BJ (cell line): ENCODE measurements around the gene MGP. TPM values are rescaled to one million over a fixed set of nuclear protein-coding genes. Genes with fewer than 3 reads are reported as not detected.

Experiments used
- CTCF ChIA-PET: fragments of 350-600 bp; formaldehyde crosslinking; extraction: SDS; loops from one replicate; lab custom pipeline; 2021; ENCODE audit warnings: antibody characterized with exemption, inconsistent platforms; lab: Yijun Ruan, JAX
- POLR2A ChIA-PET: fragments of 300-600 bp; sonication (Branson Sonifier 250); formaldehyde crosslinking; extraction: SDS; loops from one replicate; lab custom pipeline; 2021; ENCODE audit warnings: antibody characterized with exemption; lab: Charles Lee
- DNase-seq: peaks from one replicate; pipeline ENCODE4 v3.0.0-alpha.2; 2011; ENCODE audit warnings: low read depth
- H3K27me3 ChIP-seq: 2 replicates; pipeline ENCODE4 v1.6.0; 2011; ENCODE audit warnings: low read length; ENCODE audit not compliant: control insufficient read depth, insufficient read depth
- H3K36me3 ChIP-seq: 2 replicates; pipeline ENCODE4 v1.5.1; 2011; ENCODE audit warnings: low read length; ENCODE audit not compliant: control insufficient read depth, insufficient read depth
- H3K4me3 ChIP-seq: 2 replicates; pipeline ENCODE4 v1.5.1; 2011; ENCODE audit warnings: low read depth, mild to moderate bottlenecking, control low read depth, low read length
- CTCF ChIP-seq: IDR thresholded peaks from 2 replicates; pipeline ENCODE4 v1.5.1; 2011; ENCODE audit warnings: low read depth, mild to moderate bottlenecking, control low read depth, inconsistent platforms, low read length, moderate library complexity; ENCODE audit not compliant: insufficient read depth
- polyA plus RNA-seq: library from polyadenylated mRNA; depleted of rRNA; stranded (reverse); fragments of >200 nt; gene quantifications from 2 replicates; pipeline ENCODE4 v1.2.3, GENCODE V29; 2011; rRNA removed

Gene MGP
- polyA plus RNA-seq, 1 experiment = 116 TPM

- ChIA-PET POLR2A (no interaction called here), CTCF (interaction anchor here (1.1 to 1.3 kb wide), 2 partner anchors 23 to 32 kb away, joined by 3 read pairs; no protein-coding TSS in a partner anchor)
- TF ChIP-seq CTCF = no peak
- no peaks in the 10 kb centered on the region for H3K27me3 ChIP-seq
- DNase-seq = no peak
- H3K4me3 ChIP-seq = no peak overlapping the region
- no peaks in the 10 kb centered on the region for H3K36me3 ChIP-seq
Observed at GRCh38 chr12:14834509-14834908, 51.1 kb downstream of the MGP start.

- ChIA-PET CTCF (interaction anchor here (1.1 to 1.3 kb wide), 2 partner anchors 23 to 32 kb away, joined by 3 read pairs; no protein-coding TSS in a partner anchor), POLR2A (no interaction called here)
- no peak for DNase-seq
Observed at GRCh38 chr12:14833952-14834351, 51.7 kb downstream of the MGP start.

GRCh38 chr12:14833336-14833735 lies 52.3 kb downstream of the MGP start:
- no peaks in the 10 kb centered on the region for H3K36me3 ChIP-seq
- DNase-seq = no peak
- TF ChIP-seq CTCF = no peak
- H3K4me3 ChIP-seq = no peak overlapping the region
- ChIA-PET POLR2A (no interaction called here), CTCF (interaction anchor here (1.2 to 2.3 kb wide), 2 partner anchors 22 to 63 kb away, joined by 4 to 7 read pairs; no protein-coding TSS in a partner anchor)
- H3K27me3 ChIP-seq = no peaks in the 10 kb centered on the region

More at GRCh38 chr12:14833952-14834351, 51.7 kb downstream of the MGP start:
- Histone ChIP-seq H3K36me3 (no peaks in the 10 kb centered on the region), H3K4me3 (no peak overlapping the region), H3K27me3 (no peaks in the 10 kb centered on the region)
- no peak for TF ChIP-seq CTCF

Other genes with a start within 250 kb of the MGP start
- not detected in 2 replicates for gene GUCY2C, start 189.3 kb downstream of the MGP start, polyA plus RNA-seq
- 12.3 and 12.8 TPM in 2 replicates for gene WBP11, start 82.4 kb downstream of the MGP start, polyA plus RNA-seq
- 0.71 and 1.3 TPM in 2 replicates for gene C12orf60, start 82.2 kb downstream of the MGP start, polyA plus RNA-seq
- 0.45 and 1.2 TPM in 2 replicates for gene SMCO3, start 71.7 kb downstream of the MGP start, polyA plus RNA-seq
- gene ART4, start 42.3 kb downstream of the MGP start, polyA plus RNA-seq = 0.12 TPM in 1 of 2 replicates, not detected in the other
- 0.66 and 0.93 TPM in 2 replicates for gene ERP27, start 52.7 kb upstream of the MGP start, polyA plus RNA-seq
- gene ARHGDIB, start 75.7 kb upstream of the MGP start, polyA plus RNA-seq = 22.7 and 31.7 TPM in 2 replicates
- gene PDE6H, start 87.2 kb upstream of the MGP start, polyA plus RNA-seq = not detected in 2 replicates